B cell (primary cell): Measurements from ENCODE around the gene TRPM2. TPM values are rescaled to one million over a fixed set of nuclear protein-coding genes. Genes with fewer than 3 reads are reported as not detected.
"Not testable (repeated sequence)": the region's sequence is repeated elsewhere in the genome, so short reads cannot be mapped to it uniquely, and the experiment has no call there.

ENCODE experiments used
- ATAC-seq: fragments of 200-7000 bp; cut with Tn5 transposase; one replicate; pipeline ENCODE4 v1.10.0; 2021; ENCODE audit warnings: low read depth, mild to moderate bottlenecking, moderate number of reproducible peaks, moderate library complexity
- CTCF ChIA-PET: fragments of 350-600 bp; sonication (Branson Sonifier 250); formaldehyde crosslinking; loops from one replicate; lab custom pipeline; 2021; ENCODE audit warnings: antibody characterized with exemption, inconsistent platforms; lab: Charles Lee
- POLR2A ChIA-PET: fragments of 350-600 bp; sonication (Branson Sonifier 250); formaldehyde crosslinking; loops from one replicate; lab custom pipeline; 2021; ENCODE audit warnings: antibody characterized with exemption; lab: Charles Lee
- DNase-seq: peaks from one replicate; pipeline ENCODE4 v3.0.0; 2013
- H2AFZ ChIP-seq: 2 replicates; pipeline ENCODE4 v1.6.1; 2012; ENCODE audit warnings: mild to moderate bottlenecking, low read depth, low read length; ENCODE audit not compliant: insufficient read depth, poor library complexity, severe bottlenecking
- H3K27ac ChIP-seq, 2 donors: 1 replicate in 1 of 2; 2 replicates in 1 of 2; pipeline ENCODE4 v1.5.1; 2012 to 2013; ENCODE audit warnings: low read length in 2 of 2, mild to moderate bottlenecking in 2 of 2, moderate library complexity in 1 of 2
- H3K27me3 ChIP-seq, 4 experiments: fragments of 200-600 bp in 1 of 4; sonication (generic) in 1 of 4; replicated peaks in 1 of 4; 1 replicate in 2 of 4; 2 replicates in 2 of 4; pipeline versions ENCODE4 v1.6.1 to v1.7.0; 2013 to 2016; ENCODE audit warnings: low read length in 3 of 4, mild to moderate bottlenecking in 2 of 4, mixed read lengths in 1 of 4, moderate library complexity in 1 of 4; ENCODE audit not compliant: insufficient read depth in 4 of 4, control insufficient read depth in 3 of 4; ENCODE audit errors: control extremely low read depth in 1 of 4
- H3K36me3 ChIP-seq, 2 experiments: replicated peaks in 1 of 2; 1 replicate in 1 of 2; 2 replicates in 1 of 2; pipeline versions ENCODE4 v1.6.1 to v1.7.1; 2013; ENCODE audit warnings: low read length in 1 of 2; ENCODE audit not compliant: insufficient read depth in 2 of 2, control insufficient read depth in 1 of 2; ENCODE audit errors: control extremely low read depth in 1 of 2, extremely low read depth in 1 of 2
- H3K4me1 ChIP-seq, 2 donors: fragments of 200-600 bp in 1 of 2; sonication (generic) in 1 of 2; 1 replicate in 1 of 2; 2 replicates in 1 of 2; pipeline versions ENCODE4 v1.5.1 to v1.6.1; 2013 to 2017; ENCODE audit warnings: low read length in 2 of 2; ENCODE audit not compliant: control insufficient read depth in 2 of 2, insufficient read depth in 2 of 2
- H3K4me2 ChIP-seq: replicated peaks from 2 replicates; pipeline ENCODE3; 2012; ENCODE audit warnings: mild to moderate bottlenecking, low read depth, low read length; ENCODE audit not compliant: poor library complexity, severe bottlenecking
- H3K4me3 ChIP-seq, 5 experiments: fragments of 200-600 bp in 1 of 5; sonication (generic) in 1 of 5; 1 replicate in 3 of 5; 2 replicates in 2 of 5; pipeline versions ENCODE4 v1.5.1 to v1.7.0; 2011 to 2016; ENCODE audit warnings: low read length in 4 of 5, mild to moderate bottlenecking in 4 of 5, low read depth in 2 of 5, control low read depth in 1 of 5, moderate library complexity in 1 of 5; ENCODE audit not compliant: insufficient read depth in 1 of 5; ENCODE audit errors: control extremely low read depth in 1 of 5, extremely low read depth in 1 of 5
- H3K79me2 ChIP-seq: fragments of 200-600 bp; sonication (generic); one replicate; pipeline ENCODE4 v1.6.0; 2016; ENCODE audit warnings: low read length; ENCODE audit not compliant: control insufficient read depth, insufficient read depth
- H3K9ac ChIP-seq: fragments of 200-600 bp; sonication (generic); 2 replicates; pipeline ENCODE4 v1.6.1; 2017; ENCODE audit warnings: mild to moderate bottlenecking, low read length, moderate library complexity
- H3K9me3 ChIP-seq, 3 donors: one replicate each; pipeline versions ENCODE4 v1.6.1 to v1.7.1; 2013; ENCODE audit warnings: low read length in 2 of 3; ENCODE audit not compliant: control insufficient read depth in 2 of 3, insufficient read depth in 1 of 3; ENCODE audit errors: control extremely low read depth in 1 of 3
- H4K20me1 ChIP-seq: 2 replicates; pipeline ENCODE4 v1.6.0; 2012; ENCODE audit warnings: mild to moderate bottlenecking, low read length; ENCODE audit not compliant: insufficient read depth, control insufficient read depth, poor library complexity, severe bottlenecking
- H3K27ac Mint-ChIP-seq: one replicate; pipeline ENCODE4 v1.8.0; 2021; ENCODE audit warnings: mixed read lengths
- H3K27me3 Mint-ChIP-seq: one replicate; pipeline ENCODE4 v1.8.0; 2021; ENCODE audit warnings: mixed read lengths
- H3K4me1 Mint-ChIP-seq: one replicate; pipeline ENCODE4 v1.8.0; 2021; ENCODE audit warnings: mixed read lengths
- H3K4me3 Mint-ChIP-seq: one replicate; pipeline ENCODE4 v1.8.0; 2021; ENCODE audit warnings: mixed read lengths
- H3K9me3 Mint-ChIP-seq: one replicate; pipeline ENCODE4 v1.8.0; 2022; ENCODE audit warnings: mixed read lengths; ENCODE audit not compliant: insufficient read depth
- CTCF ChIP-seq: fragments of 200-600 bp; IDR thresholded peaks from one replicate; pipeline ENCODE4 v1.8.0; 2022; ENCODE audit warnings: antibody characterized with exemption, mild to moderate bottlenecking
- EZH2 ChIP-seq: IDR thresholded peaks from 2 replicates; pipeline ENCODE4 v1.6.1; 2012; ENCODE audit warnings: borderline replicate concordance, low read depth, mild to moderate bottlenecking, moderate library complexity, low read length; ENCODE audit not compliant: insufficient read depth, poor library complexity, severe bottlenecking
- WGBS: methylation state at CpG from one replicate; pipeline ENCODE4 v1.1.5; 2013; ENCODE audit warnings: missing lambda C conversion rate; ENCODE audit not compliant: insufficient coverage; 5-methylcytosine and 5-hydroxymethylcytosine counted together
- intact Hi-C: fragments of 100-400 bp; cut with micrococcal nuclease; formaldehyde crosslinking; loops from one replicate; pipeline ENCODE4 v1.10.0; 2022
- polyA plus RNA-seq: library from polyadenylated mRNA; depleted of rRNA; stranded (reverse); fragments of >200 nt; gene quantifications from 2 replicates; pipeline ENCODE4 v1.2.3, GENCODE V29; 2012
- total RNA-seq, 2 donors: library from RNA; stranded (reverse); fragments of 120-200 nt in 1 of 2; gene quantifications; 1 replicate in 1 of 2; 2 replicates in 1 of 2; pipeline versions ENCODE4 v1.2.3 to v1.2.4, GENCODE V29; 2013 to 2022

TRPM2 gene
- total and polyA plus RNA-seq, 2 donors (not counting 1 experiment from before 2014, with no cell fraction given) = 1.6 to 8.4 TPM

- Histone ChIP-seq H3K36me3 (peaks cover 0 to 28% of the 10 kb centered on the region in 2 experiments), H3K9me3 (peaks cover 0 to 12% (median 0%) of the 10 kb centered on the region in 3 donors)
- H2AFZ ChIP-seq, ATAC-seq, intact Hi-C loops, H3K27me3 ChIP-seq, H3K9me3 Mint-ChIP-seq, H3K4me1 Mint-ChIP-seq, H3K27me3 Mint-ChIP-seq, H3K4me2 ChIP-seq, POLR2A ChIA-PET, DNase-seq, H3K4me3 Mint-ChIP-seq, H3K4me1 ChIP-seq, H3K4me3 ChIP-seq, H3K79me2 ChIP-seq, H3K9ac ChIP-seq, CTCF ChIA-PET, H3K27ac Mint-ChIP-seq, H3K27ac ChIP-seq, H4K20me1 ChIP-seq: not testable (repeated sequence)
- 97% methylated on average over 20 of the region's 21 CpGs for WGBS
These were observed 64.2 kb downstream of the TRPM2 start for GRCh38 chr21:44417621-44418107.

- intact Hi-C loops = no loop called here
- Mint-ChIP-seq H3K27ac (no peak overlapping the region), H3K4me1 (peaks cover 4% of the 10 kb centered on the region), H3K27me3 (no peaks in the 10 kb centered on the region), H3K9me3 (no peaks in the 10 kb centered on the region), H3K4me3 (no peak overlapping the region)
- Histone ChIP-seq H2AFZ (no peak overlapping the region), H3K9me3 (peaks cover 0 to 12% (median 0%) of the 10 kb centered on the region in 3 donors), H3K27ac (no peak overlapping the region), H3K4me1 (peaks cover 2 to 3% of the 10 kb centered on the region in 2 donors), H3K4me3 (no peak overlapping the region), H3K36me3 (peaks cover 0 to 28% of the 10 kb centered on the region in 2 experiments), H3K4me2 (no peak overlapping the region), H3K27me3 (no peaks in the 10 kb centered on the region), H3K9ac (no peak overlapping the region), H3K79me2 (peaks cover 10% of the 10 kb centered on the region), H4K20me1 (no peaks in the 10 kb centered on the region)
- TF ChIP-seq EZH2 (no peak), CTCF (no peak)
- POLR2A ChIA-PET = no interaction called here
- DNase-seq = no peak
- WGBS = 95% methylated on average over 23 of the region's 25 CpGs
- CTCF ChIA-PET = no interaction called here
- no peak for ATAC-seq
These were observed 64.9 kb downstream of the TRPM2 start for GRCh38 chr21:44418108-44418875.
